Endothelial cell of umbilical vein (primary cell): ENCODE measurements around the gene DDB1.

Experiments used
- CTCF ChIP-seq, 2 donors: IDR thresholded peaks; 1 replicate in 1 of 2; 2 replicates in 1 of 2; pipeline ENCODE4 v1.5.1; 2011; ENCODE audit warnings: low read length in 2 of 2, mild to moderate bottlenecking in 2 of 2, moderate library complexity in 2 of 2, control low read depth in 1 of 2, inconsistent platforms in 1 of 2, low read depth in 1 of 2; ENCODE audit not compliant: insufficient read depth in 1 of 2; ENCODE audit errors: extremely low read depth in 1 of 2
- EZH2 ChIP-seq: IDR thresholded peaks from 2 replicates; pipeline ENCODE4 v1.6.1; 2012; ENCODE audit warnings: borderline replicate concordance, low read depth, mild to moderate bottlenecking, moderate library complexity, low read length, inconsistent platforms; ENCODE audit not compliant: severe bottlenecking
- FOS ChIP-seq: IDR thresholded peaks from 2 replicates; pipeline ENCODE4 v1.6.1; 2011; ENCODE audit warnings: mild to moderate bottlenecking, low read length, moderate library complexity, borderline replicate concordance; ENCODE audit not compliant: insufficient read depth
- MYC ChIP-seq: IDR thresholded peaks from one replicate; pipeline ENCODE4 v1.6.1; 2011; ENCODE audit warnings: mild to moderate bottlenecking, low read depth, low read length

DNA sequence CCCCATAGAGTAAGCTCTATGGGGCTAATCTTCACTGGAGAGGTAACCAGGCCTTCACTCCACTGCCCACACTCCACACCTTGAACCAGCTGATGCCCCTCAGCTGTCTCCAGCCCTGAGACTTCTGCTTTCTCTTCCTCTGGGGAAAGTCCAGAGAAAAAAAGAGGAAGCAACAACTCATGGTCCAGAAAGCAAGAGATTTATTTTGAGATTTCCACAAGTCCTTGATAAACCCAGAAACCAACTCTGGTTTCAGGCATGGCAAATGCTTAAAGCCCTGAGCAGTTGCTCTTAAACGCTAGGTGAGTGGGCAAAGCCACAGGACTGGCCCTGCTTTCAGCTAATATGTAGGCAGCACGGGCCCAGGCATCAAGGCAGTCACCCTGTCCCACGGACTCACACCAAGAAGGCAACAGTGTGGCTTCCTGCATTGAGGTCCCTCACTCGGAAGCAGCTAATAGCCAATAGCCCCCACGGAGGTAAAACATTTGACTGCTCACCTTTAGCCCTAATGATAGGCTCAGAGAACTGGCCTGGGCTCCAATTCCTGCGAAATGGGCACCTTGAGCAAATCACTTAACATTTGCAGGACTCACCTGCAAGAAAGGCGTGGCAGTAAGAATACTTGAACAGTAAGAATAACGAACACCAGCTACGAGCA, 24.5 kb upstream of the DDB1 start:
- no peak for TF ChIP-seq CTCF (IDR thresholded peaks at IDR 0.05; ENCODE audit: extremely low read depth in 1 of 2, insufficient read depth in 1 of 2, low read depth in 1 of 2, low read length in 2 of 2)
- no peak for TF ChIP-seq FOS
- TF ChIP-seq EZH2 = no peak
- no peak for TF ChIP-seq MYC
